GM12864 (cell line): ENCODE measurements around the gene ISCA1.
"Not testable (repeated sequence)": the region's sequence is repeated elsewhere in the genome, so short reads cannot be mapped to it uniquely, and the experiment has no call there.

ENCODE experiments used
- DNase-seq: peaks from one replicate; pipeline ENCODE4 v3.0.0-alpha.2; 2011; ENCODE audit warnings: low read depth
- H3K4me3 ChIP-seq: 2 replicates; pipeline ENCODE4 v1.5.1; 2011; ENCODE audit warnings: mild to moderate bottlenecking, low read depth, low read length, control low read depth
- TF ChIP-seq, protein P1 (sequence below): IDR thresholded peaks from 2 replicates; pipeline ENCODE4 v1.5.1; 2011; ENCODE audit warnings: low read depth, mild to moderate bottlenecking, moderate library complexity, low read length, control low read depth, inconsistent platforms; ENCODE audit errors: missing control alignments

Gene ISCA1

GRCh38 chr9:86303316-86303975, 21.1 kb upstream of the ISCA1 start:
- no peak overlapping the region for H3K4me3 ChIP-seq
- no peak for DNase-seq

DNA sequence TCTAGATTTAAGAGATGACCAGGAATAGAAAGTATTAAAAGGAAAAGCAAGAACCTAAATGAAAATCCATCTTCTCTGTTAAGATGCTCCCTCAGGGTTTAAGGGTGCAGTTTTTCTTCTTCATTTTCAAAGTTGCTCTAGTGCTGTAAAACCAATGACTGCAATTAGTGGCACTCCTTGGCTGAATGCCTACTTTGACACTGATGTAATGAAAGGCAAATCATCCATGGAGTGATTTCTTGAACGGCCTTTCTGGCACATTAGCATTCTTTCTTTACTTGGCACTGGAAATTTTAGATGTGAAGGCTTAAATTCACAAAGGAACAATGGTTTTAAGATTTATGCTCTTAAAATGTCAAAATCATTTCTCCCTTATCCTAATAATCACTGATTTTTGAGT, 19.3 kb upstream of the ISCA1 start:
- TF ChIP-seq, protein P1, sequence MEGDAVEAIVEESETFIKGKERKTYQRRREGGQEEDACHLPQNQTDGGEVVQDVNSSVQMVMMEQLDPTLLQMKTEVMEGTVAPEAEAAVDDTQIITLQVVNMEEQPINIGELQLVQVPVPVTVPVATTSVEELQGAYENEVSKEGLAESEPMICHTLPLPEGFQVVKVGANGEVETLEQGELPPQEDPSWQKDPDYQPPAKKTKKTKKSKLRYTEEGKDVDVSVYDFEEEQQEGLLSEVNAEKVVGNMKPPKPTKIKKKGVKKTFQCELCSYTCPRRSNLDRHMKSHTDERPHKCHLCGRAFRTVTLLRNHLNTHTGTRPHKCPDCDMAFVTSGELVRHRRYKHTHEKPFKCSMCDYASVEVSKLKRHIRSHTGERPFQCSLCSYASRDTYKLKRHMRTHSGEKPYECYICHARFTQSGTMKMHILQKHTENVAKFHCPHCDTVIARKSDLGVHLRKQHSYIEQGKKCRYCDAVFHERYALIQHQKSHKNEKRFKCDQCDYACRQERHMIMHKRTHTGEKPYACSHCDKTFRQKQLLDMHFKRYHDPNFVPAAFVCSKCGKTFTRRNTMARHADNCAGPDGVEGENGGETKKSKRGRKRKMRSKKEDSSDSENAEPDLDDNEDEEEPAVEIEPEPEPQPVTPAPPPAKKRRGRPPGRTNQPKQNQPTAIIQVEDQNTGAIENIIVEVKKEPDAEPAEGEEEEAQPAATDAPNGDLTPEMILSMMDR = no peak
- DNase-seq = no peak
- no peak overlapping the region for H3K4me3 ChIP-seq

More at GRCh38 chr9:86303316-86303975, 21.1 kb upstream of the ISCA1 start:
- TF ChIP-seq, protein P1 = no peak

DNA sequence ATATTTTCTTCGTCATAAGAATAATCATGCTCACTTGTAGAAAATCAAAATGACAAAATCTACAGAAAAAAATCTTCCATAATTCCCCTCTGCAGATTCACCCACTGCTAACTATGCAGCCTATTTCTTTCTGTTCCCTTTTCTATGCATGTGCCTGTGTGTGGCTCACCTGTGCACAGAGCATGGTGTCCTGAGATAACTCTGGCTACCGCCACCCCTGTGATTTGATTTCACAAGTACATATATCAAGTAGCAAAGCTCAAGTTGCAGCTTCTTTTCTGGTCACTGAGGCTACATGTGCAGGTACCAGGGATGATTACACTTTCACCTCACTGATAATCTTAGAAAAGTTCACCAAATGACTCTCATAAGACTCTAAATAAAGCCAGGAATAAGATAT, 18.4 kb upstream of the ISCA1 start:
- TF ChIP-seq, protein P1 = no peak
- H3K4me3 ChIP-seq = no peak overlapping the region
- no peak for DNase-seq

DNA sequence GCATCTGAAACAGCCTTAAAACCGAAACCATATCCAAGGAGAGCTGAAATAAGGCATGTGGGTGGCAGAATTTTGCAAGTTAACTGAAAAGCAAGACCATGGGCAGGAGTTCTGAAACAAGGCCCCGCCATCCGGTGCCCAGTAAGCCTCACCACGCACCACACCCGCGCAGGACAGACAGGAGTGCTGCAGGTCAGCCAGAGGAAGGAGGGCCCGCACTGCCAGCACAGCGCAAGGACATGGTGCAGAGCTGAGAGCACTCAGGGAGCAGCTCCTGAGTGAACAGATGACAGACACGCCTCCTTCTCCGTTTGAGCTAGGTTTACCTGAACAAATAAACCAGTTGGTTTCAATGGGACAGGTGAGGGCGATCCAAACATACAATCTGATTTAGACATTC, 16.5 kb upstream of the ISCA1 start:
- TF ChIP-seq, protein P1 = no peak
- H3K4me3 ChIP-seq = no peak overlapping the region
- no peak for DNase-seq

- not testable (repeated sequence) for H3K4me3 ChIP-seq, DNase-seq
Measured at GRCh38 chr9:86290341-86290740, 8.0 kb upstream of the ISCA1 start.

- no peak overlapping the region for H3K4me3 ChIP-seq
- TF ChIP-seq, protein P1 = no peak
- DNase-seq = no peak
Measured at GRCh38 chr9:86288499-86289198, 6.3 kb upstream of the ISCA1 start.

GRCh38 chr9:86287013-86287412, 4.7 kb upstream of the ISCA1 start:
- TF ChIP-seq, protein P1 = peak; percentile 28
- DNase-seq = peak; percentile 21
- no peak overlapping the region for H3K4me3 ChIP-seq
